Heart left ventricle (tissue), 13 donors: ENCODE measurements around the gene PIP5KL1.

Source experiments
- CTCF ChIP-seq, 12 donors: fragments of 200-600 bp; sonication (generic) in 4 of 12; IDR thresholded peaks; one replicate each; pipeline versions ENCODE4 v1.5.0 to v1.8.0; 2018 to 2022; ENCODE audit warnings: antibody characterized with exemption in 12 of 12, mild to moderate bottlenecking in 5 of 12
- POLR2A ChIP-seq, 2 donors: fragments of 450-650 bp; IDR thresholded peaks; one replicate each; pipeline ENCODE4 v1.6.1; 2017; ENCODE audit warnings: antibody characterized with exemption in 2 of 2, mild to moderate bottlenecking in 2 of 2, moderate library complexity in 2 of 2
- donor health status: ischemic (EF 13 %, LVEDD 7.1; RV severe dilation, severe dysfunction).
- donor health status: DM: no; HTN: yes; CAD: no.
- donor health status: DM: no; HTN: no; CAD: no.
- donor health status: ischemic (EF 25% LVEDD 6.9; RV normal size, moderate dysfunction).
- donor health status: ischemic (EF 25% LVEDD 5.7; RV mildly dilated, moderate dysfunction).
- donor health status: ischemic (EF 35%, LVEDD 5.7; RV mildly dilated, moderate dysfunction).
- donor health status: nonischemic (EF 11% LVEDD 7.7; RV severe dilation, severe dysfunction).
- donor health status: DM: yes; HTN: yes; CAD: no.
- donor health status: PGD.
- donor health status: ischemic (EF 29% LVEDD 5.4; RV normal size, mild dysfunction).
- donor health status: nonischemic (EF 23%, LVEDD 6.1; RV moderate dilation, normal function).

GRCh38 chr9:127953154-127953553 lies 22.6 kb upstream of the PIP5KL1 start:
- no peak for TF ChIP-seq CTCF (IDR thresholded peaks at IDR 0.05)
- no peak for TF ChIP-seq POLR2A (IDR thresholded peaks at IDR 0.05)
